Measurements from ENCODE around the gene SORBS1. TPM values are rescaled to one million over a fixed set of nuclear protein-coding genes. Genes with fewer than 3 reads are reported as not detected.

SORBS1 gene
- total and polyA plus RNA-seq, 2 donors (not counting 3 experiments of a cell fraction or from before 2014, with no cell fraction given): 2.0 to 7.9 TPM

DNA sequence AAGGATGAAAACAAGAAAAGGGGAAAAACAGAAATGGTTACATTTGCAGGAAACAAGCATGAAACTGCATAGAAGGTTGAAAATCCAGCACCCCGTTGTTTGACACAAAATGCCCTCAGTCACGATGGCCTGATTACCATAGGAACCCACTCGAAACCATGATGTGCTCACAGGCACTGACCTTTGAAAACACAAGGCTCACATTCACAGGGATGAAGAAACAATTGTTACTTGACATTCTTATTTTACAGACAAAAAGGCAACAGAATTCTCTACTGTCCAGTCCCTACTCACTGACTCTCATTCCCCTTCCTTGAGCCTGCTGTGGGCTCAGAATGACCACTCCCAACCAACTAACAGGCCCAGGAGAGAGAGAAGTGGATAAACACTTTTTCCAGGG is 138.9 kb downstream of the SORBS1 start:
- POLR2A ChIA-PET: no interaction called here
- no peaks in the 10 kb centered on the region for H3K79me2 ChIP-seq (ENCODE audit: control insufficient read depth, insufficient read depth, low read length)
- dilution Hi-C loops (cut with MboI; ENCODE audit: extremely low pct_ligation_motif_present, low sequenced_read_pairs) (loop anchor here (25.0 kb wide), 1 partner anchor 165 kb away; no protein-coding TSS in a partner anchor), intact Hi-C loops (cut with micrococcal nuclease) (no loop called here)
- no peaks in the 10 kb centered on the region for H3K4me1 ChIP-seq (ENCODE audit: control insufficient read depth, extremely low read depth, insufficient read depth, low read length)
- BruUV-seq (replicated peaks): no TSS peak
- CTCF ChIA-PET: interaction anchor here (1.9 kb wide), 1 partner anchor 8 kb away, joined by 7 read pairs; no protein-coding TSS in a partner anchor
- H3K4me3 ChIP-seq (replicated peaks in 1 of 3; ENCODE audit: insufficient read depth in 1 of 3, low read depth in 1 of 3, low read length in 3 of 3): no peak overlapping the region
- H2AFZ ChIP-seq (ENCODE audit: low read depth, low read length): no peak overlapping the region
- H3K9me3 ChIP-seq (replicated peaks; ENCODE audit: control insufficient read depth, insufficient read depth, low read length): no peaks in the 10 kb centered on the region
- no peak overlapping the region for H3K27ac ChIP-seq (ENCODE audit: insufficient read depth, low read depth, low read length)
- DNase-seq (ENCODE audit: low read depth, low spot score): no peak
- no peaks in the 10 kb centered on the region for H3K9me1 ChIP-seq (replicated peaks; ENCODE audit: control insufficient read depth, extremely low read depth, insufficient read depth, low read length)
- no peaks in the 10 kb centered on the region for H3K36me3 ChIP-seq (ENCODE audit: control insufficient read depth in 2 of 2, extremely low read depth in 1 of 2, insufficient read depth in 2 of 2, low read length in 2 of 2)
- H3K27me3 ChIP-seq (ENCODE audit: control insufficient read depth in 2 of 2, insufficient read depth in 2 of 2, low read length in 2 of 2): peaks cover 0 to 3% of the 10 kb centered on the region in 2 experiments
- no peak overlapping the region for H3K4me2 ChIP-seq (ENCODE audit: insufficient read depth, low read length)
- no peak overlapping the region for H3K9ac ChIP-seq (replicated peaks; ENCODE audit: extremely low read depth, insufficient read depth, low read length)
- no peaks in the 10 kb centered on the region for H4K20me1 ChIP-seq (replicated peaks; ENCODE audit: control insufficient read depth, extremely low read depth, insufficient read depth, low read length)
- no peak for FAIRE-seq
- TF ChIP-seq FOS (IDR thresholded peaks at IDR 0.05; ENCODE audit: borderline replicate concordance, insufficient read depth, low read length): no peak
- TF ChIP-seq MYC (IDR thresholded peaks at IDR 0.05; ENCODE audit: low read depth, low read length): no peak
- TF ChIP-seq POLR2A (IDR thresholded peaks at IDR 0.05; ENCODE audit: low read depth, low read length): no peak
- TF ChIP-seq JUN (IDR thresholded peaks at IDR 0.05; ENCODE audit: borderline replicate concordance, insufficient read depth, insufficient read length, low read depth): no peak
- TF ChIP-seq GATA2 (IDR thresholded peaks at IDR 0.05; ENCODE audit: insufficient read depth, insufficient read length, low read depth, low read length): no peak
- TF ChIP-seq POLR2AphosphoS5 (IDR thresholded peaks at IDR 0.05; ENCODE audit: insufficient read depth, low read depth, low read length): no peak
- TF ChIP-seq EZH2 (IDR thresholded peaks at IDR 0.05; ENCODE audit: borderline replicate concordance, low read depth, low read length, severe bottlenecking): no peak
- TF ChIP-seq, protein P1, sequence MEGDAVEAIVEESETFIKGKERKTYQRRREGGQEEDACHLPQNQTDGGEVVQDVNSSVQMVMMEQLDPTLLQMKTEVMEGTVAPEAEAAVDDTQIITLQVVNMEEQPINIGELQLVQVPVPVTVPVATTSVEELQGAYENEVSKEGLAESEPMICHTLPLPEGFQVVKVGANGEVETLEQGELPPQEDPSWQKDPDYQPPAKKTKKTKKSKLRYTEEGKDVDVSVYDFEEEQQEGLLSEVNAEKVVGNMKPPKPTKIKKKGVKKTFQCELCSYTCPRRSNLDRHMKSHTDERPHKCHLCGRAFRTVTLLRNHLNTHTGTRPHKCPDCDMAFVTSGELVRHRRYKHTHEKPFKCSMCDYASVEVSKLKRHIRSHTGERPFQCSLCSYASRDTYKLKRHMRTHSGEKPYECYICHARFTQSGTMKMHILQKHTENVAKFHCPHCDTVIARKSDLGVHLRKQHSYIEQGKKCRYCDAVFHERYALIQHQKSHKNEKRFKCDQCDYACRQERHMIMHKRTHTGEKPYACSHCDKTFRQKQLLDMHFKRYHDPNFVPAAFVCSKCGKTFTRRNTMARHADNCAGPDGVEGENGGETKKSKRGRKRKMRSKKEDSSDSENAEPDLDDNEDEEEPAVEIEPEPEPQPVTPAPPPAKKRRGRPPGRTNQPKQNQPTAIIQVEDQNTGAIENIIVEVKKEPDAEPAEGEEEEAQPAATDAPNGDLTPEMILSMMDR (IDR thresholded peaks at IDR 0.05; ENCODE audit: extremely low read depth in 1 of 2, insufficient read depth in 1 of 2, low read depth in 1 of 2, low read length in 2 of 2): no peak
- TF ChIP-seq, protein P2, sequence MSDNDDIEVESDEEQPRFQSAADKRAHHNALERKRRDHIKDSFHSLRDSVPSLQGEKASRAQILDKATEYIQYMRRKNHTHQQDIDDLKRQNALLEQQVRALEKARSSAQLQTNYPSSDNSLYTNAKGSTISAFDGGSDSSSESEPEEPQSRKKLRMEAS (IDR thresholded peaks at IDR 0.05; ENCODE audit: insufficient read depth, insufficient read length): no peak

Data from endothelial cell of umbilical vein (primary cell).